ENCODE results near the gene ZNF335.
"Not testable (repeated sequence)": the region's sequence is repeated elsewhere in the genome, so short reads cannot be mapped to it uniquely, and the experiment has no call there.

The ZNF335 gene

GRCh38 chr20:45994761-45995493 lies 22.9 kb upstream of the ZNF335 start:
- no peak for DNase-seq
- H3K36me3 ChIP-seq: no peaks in the 10 kb centered on the region

DNA sequence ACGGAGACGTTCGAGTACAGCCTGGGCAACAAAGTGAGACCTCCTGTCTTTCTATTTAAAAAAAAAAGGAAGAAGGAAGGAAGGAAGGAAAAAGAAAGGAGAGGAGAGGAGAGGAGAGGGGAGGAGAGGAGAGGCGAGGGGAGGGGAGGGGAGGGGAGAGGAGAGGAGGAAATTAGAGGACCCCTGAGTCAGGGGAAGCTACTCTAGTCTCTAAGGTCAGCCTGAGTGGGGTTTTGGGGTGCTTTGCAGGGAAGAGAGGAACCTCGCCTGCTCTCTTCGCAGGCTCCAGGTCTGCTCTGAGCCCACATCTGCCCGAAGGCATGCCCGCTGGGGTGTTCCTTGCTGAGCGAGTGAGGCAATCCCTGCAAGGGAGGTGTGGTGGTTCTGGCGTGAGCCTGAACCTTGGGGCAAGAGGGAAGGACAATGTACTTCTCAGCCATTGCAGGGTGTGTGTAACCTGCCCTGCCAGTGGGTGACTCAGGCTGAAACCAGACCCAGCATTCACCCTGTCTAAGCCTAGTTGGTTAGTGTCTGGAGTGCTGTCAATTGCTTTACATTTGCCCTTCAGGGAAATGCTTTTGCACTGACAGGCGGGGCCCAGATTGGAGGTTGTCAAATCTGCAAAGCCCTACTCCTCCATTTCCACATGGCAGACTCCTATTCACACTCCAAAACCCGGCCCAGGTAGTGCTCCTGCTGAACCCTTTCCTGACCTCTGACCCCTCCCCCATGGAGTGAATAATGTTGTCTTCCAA lies 21.4 kb upstream of the ZNF335 start:
- Histone ChIP-seq H3K4me3 (no peak overlapping the region), H3K27me3 (peaks cover 0 to 66% of the 10 kb centered on the region in 2 donors), H3K9me3 (no peaks in the 10 kb centered on the region), H3K36me3 (no peaks in the 10 kb centered on the region), H3K4me1 (no peaks in the 10 kb centered on the region), H3K27ac (no peak overlapping the region)
- no peak for DNase-seq
- no peak for TF ChIP-seq CTCF (IDR thresholded peaks at IDR 0.05)
- intact Hi-C loops (cut with DNase I; ENCODE audit: low total_unique reads): no loop called here

More at GRCh38 chr20:45994761-45995493, 22.9 kb upstream of the ZNF335 start:
- H3K4me1 ChIP-seq: no peaks in the 10 kb centered on the region
- no peaks in the 10 kb centered on the region for H3K9me3 ChIP-seq
- no peak for TF ChIP-seq CTCF (IDR thresholded peaks at IDR 0.05)
- no peak overlapping the region for H3K4me3 ChIP-seq
- peaks cover 0 to 72% of the 10 kb centered on the region in 2 donors for H3K27me3 ChIP-seq
- no peak overlapping the region for H3K27ac ChIP-seq
- intact Hi-C loops (cut with DNase I; ENCODE audit: low total_unique reads): no loop called here

GRCh38 chr20:45991616-45992015 lies 19.6 kb upstream of the ZNF335 start:
- no peak for DNase-seq
- Histone ChIP-seq H3K27ac (no peak overlapping the region), H3K27me3 (peaks cover 0 to 64% of the 10 kb centered on the region in 2 donors), H3K9me3 (no peaks in the 10 kb centered on the region), H3K4me1 (no peaks in the 10 kb centered on the region), H3K36me3 (no peaks in the 10 kb centered on the region), H3K4me3 (no peak overlapping the region)
- no peak for TF ChIP-seq CTCF (IDR thresholded peaks at IDR 0.05)
- intact Hi-C loops (cut with DNase I; ENCODE audit: low total_unique reads): no loop called here

- H3K9me3 ChIP-seq; H3K27ac ChIP-seq; H3K4me3 ChIP-seq; H3K4me1 ChIP-seq; H3K36me3 ChIP-seq; DNase-seq; intact Hi-C loops (cut with DNase I; ENCODE audit: low total_unique reads): not testable (repeated sequence)
- peaks cover 0 to 55% of the 10 kb centered on the region in 2 donors for H3K27me3 ChIP-seq
These were observed 16.8 kb upstream of the ZNF335 start for GRCh38 chr20:45988830-45989229.

- Histone ChIP-seq H3K27ac (no peak overlapping the region), H3K27me3 (peaks cover 0 to 49% of the 10 kb centered on the region in 2 donors), H3K4me1 (no peaks in the 10 kb centered on the region), H3K4me3 (no peak overlapping the region), H3K36me3 (no peaks in the 10 kb centered on the region), H3K9me3 (no peaks in the 10 kb centered on the region)
- TF ChIP-seq CTCF (IDR thresholded peaks at IDR 0.05): peak; percentile 57 to 67
- intact Hi-C loops (cut with DNase I; ENCODE audit: low total_unique reads): no loop called here
- DNase-seq: peak in 1 of 2 donors; percentile 55
These were observed 15.2 kb upstream of the ZNF335 start for GRCh38 chr20:45987108-45987780.

DNA sequence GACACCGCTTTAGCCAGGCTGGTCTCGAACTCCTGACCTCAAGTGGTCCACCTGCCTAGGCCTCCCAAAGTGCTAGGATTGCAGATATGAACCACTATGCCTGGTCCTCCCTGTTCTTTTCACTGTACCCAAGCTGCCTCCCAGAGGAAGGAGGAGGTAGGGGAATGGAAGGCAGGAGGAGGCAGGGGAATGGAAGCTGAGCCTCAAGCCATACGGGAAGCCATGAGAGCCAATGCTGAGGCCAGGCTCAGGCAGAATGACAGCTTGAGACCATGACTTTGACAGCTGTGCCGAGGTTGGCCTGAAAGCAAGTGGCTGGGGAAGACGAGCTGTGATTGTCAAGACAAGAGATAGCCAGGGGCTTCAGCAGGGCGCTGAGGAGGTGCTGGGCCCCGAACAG lies 13.6 kb upstream of the ZNF335 start:
- H3K4me3 ChIP-seq: no peak overlapping the region
- no peak for TF ChIP-seq CTCF (IDR thresholded peaks at IDR 0.05)
- H3K36me3 ChIP-seq: no peaks in the 10 kb centered on the region
- intact Hi-C loops (cut with DNase I; ENCODE audit: low total_unique reads): no loop called here
- DNase-seq: no peak
- H3K27me3 ChIP-seq: peaks cover 0 to 51% of the 10 kb centered on the region in 2 donors
- no peaks in the 10 kb centered on the region for H3K4me1 ChIP-seq
- no peaks in the 10 kb centered on the region for H3K9me3 ChIP-seq
- no peak overlapping the region for H3K27ac ChIP-seq
